ENCODE measurements around the gene CBFA2T3. TPM values are rescaled to one million over a fixed set of nuclear protein-coding genes. Genes with fewer than 3 reads are reported as not detected.

The CBFA2T3 gene
- total RNA-seq, 1 donor from 2014 or later, result not detected

GRCh38 chr16:88993946-88994600 lies 17.1 kb upstream of the CBFA2T3 start:
- DNase-seq (ENCODE audit: low spot score), result no peak
- no peaks in the 10 kb centered on the region for H3K36me3 Mint-ChIP-seq (ENCODE audit: low read depth)
- no peak overlapping the region for H3K27ac Mint-ChIP-seq (ENCODE audit: unreplicated experiment)
- H3K4me3 Mint-ChIP-seq (ENCODE audit: unreplicated experiment), result no peak overlapping the region
- peaks cover 15% of the 10 kb centered on the region for H3K27me3 Mint-ChIP-seq (ENCODE audit: low read depth)
- no peaks in the 10 kb centered on the region for H3K4me1 Mint-ChIP-seq (ENCODE audit: low read depth)
- TF ChIP-seq CTCF (IDR thresholded peaks at IDR 0.05), result no peak
- peaks cover 9% of the 10 kb centered on the region for H3K9me3 Mint-ChIP-seq (ENCODE audit: low read depth)

GRCh38 chr16:88993166-88993761 lies 16.3 kb upstream of the CBFA2T3 start:
- no peaks in the 10 kb centered on the region for H3K36me3 Mint-ChIP-seq (ENCODE audit: low read depth)

GRCh38 chr16:88992351-88993165 lies 15.6 kb upstream of the CBFA2T3 start:
- no peak overlapping the region for H3K27ac Mint-ChIP-seq (ENCODE audit: unreplicated experiment)
- no peak overlapping the region for H3K4me3 Mint-ChIP-seq (ENCODE audit: unreplicated experiment)
- H3K27me3 Mint-ChIP-seq (ENCODE audit: low read depth), result peaks cover 20% of the 10 kb centered on the region
- H3K36me3 Mint-ChIP-seq (ENCODE audit: low read depth), result no peaks in the 10 kb centered on the region
- H3K4me1 Mint-ChIP-seq (ENCODE audit: low read depth), result no peaks in the 10 kb centered on the region
- DNase-seq (ENCODE audit: low spot score), result no peak
- TF ChIP-seq CTCF (IDR thresholded peaks at IDR 0.05), result no peak
- peaks cover 4% of the 10 kb centered on the region for H3K9me3 Mint-ChIP-seq (ENCODE audit: low read depth)

More at GRCh38 chr16:88993166-88993761, 16.3 kb upstream of the CBFA2T3 start:
- Mint-ChIP-seq H3K27me3 (ENCODE audit: low read depth) (peaks cover 14% of the 10 kb centered on the region), H3K4me1 (ENCODE audit: low read depth) (no peaks in the 10 kb centered on the region), H3K27ac (ENCODE audit: unreplicated experiment) (no peak overlapping the region), H3K9me3 (ENCODE audit: low read depth) (peaks cover 6% of the 10 kb centered on the region), H3K4me3 (ENCODE audit: unreplicated experiment) (no peak overlapping the region)
- no peak for DNase-seq (ENCODE audit: low spot score)
- TF ChIP-seq CTCF (IDR thresholded peaks at IDR 0.05), result no peak

- Mint-ChIP-seq H3K36me3 (ENCODE audit: low read depth) (no peaks in the 10 kb centered on the region), H3K27ac (ENCODE audit: unreplicated experiment) (no peak overlapping the region), H3K27me3 (ENCODE audit: low read depth) (peaks cover 23% of the 10 kb centered on the region), H3K4me3 (ENCODE audit: unreplicated experiment) (no peak overlapping the region), H3K4me1 (ENCODE audit: low read depth) (no peaks in the 10 kb centered on the region), H3K9me3 (ENCODE audit: low read depth) (no peaks in the 10 kb centered on the region)
- DNase-seq (ENCODE audit: low spot score), result no peak
- TF ChIP-seq CTCF (IDR thresholded peaks at IDR 0.05), result no peak
These were observed 14.9 kb upstream of the CBFA2T3 start for GRCh38 chr16:88991813-88992350.

Measured in chondrocyte (in vitro differentiated cells).